ENCODE results near the gene TALDO1.

Gene TALDO1

DNA sequence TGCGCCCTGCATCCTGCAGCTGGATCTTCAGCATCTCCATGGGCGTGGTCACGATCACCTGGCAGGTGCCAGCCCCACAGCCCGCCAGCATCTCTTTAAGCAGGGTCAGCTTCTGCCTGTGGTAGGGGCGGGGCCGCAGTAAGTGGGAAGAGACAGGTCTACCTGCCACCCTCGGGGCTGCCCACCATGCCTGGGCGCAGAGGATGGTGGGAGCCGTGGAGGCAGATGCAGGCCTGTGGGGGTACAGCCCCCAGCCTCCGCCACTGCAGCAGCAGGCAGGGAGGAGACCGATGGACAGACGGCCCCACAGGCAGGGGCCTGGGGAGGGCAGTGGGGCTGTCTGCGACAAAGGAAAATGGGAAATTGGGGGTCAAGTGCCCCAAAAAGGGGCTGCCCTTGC is 45.6 kb downstream of the TALDO1 start:
- no peak for DNase-seq
- Histone ChIP-seq H3K4me2 (ENCODE audit: low read depth, low read length) (no peak overlapping the region), H3K27ac (ENCODE audit: low read length) (no peak overlapping the region), H2AFZ (ENCODE audit: low read length) (no peak overlapping the region), H3F3A (ENCODE audit: insufficient read depth, low read length) (peaks cover 20% of the 10 kb centered on the region), H3K36me3 (replicated peaks; ENCODE audit: insufficient read depth, low read length) (no peaks in the 10 kb centered on the region), H3K4me1 (ENCODE audit: low read length) (0 out of 2 replicates have a peak, but pooled peaks cover 3% of the 10 kb centered on the region), H3K79me2 (ENCODE audit: low read length) (peaks cover 58% of the 10 kb centered on the region), H4K20me1 (ENCODE audit: insufficient read depth, low read length) (no peaks in the 10 kb centered on the region), H3K4me3 (ENCODE audit: low read length) (no peak overlapping the region), H3K9ac (ENCODE audit: low read length) (no peak overlapping the region), H3K9me2 (replicated peaks; ENCODE audit: insufficient read depth, low read length) (no peaks in the 10 kb centered on the region), H3K27me3 (replicated peaks; ENCODE audit: insufficient read depth, low read length) (no peaks in the 10 kb centered on the region), H3K9me3 (replicated peaks; ENCODE audit: insufficient read depth, low read length) (no peaks in the 10 kb centered on the region)
- TF ChIP-seq EZH2phosphoT487 (IDR thresholded peaks at IDR 0.05; ENCODE audit: low read length) (no peak), EZH2 (optimal IDR thresholded peaks at IDR 0.05; ENCODE audit: low read depth, low read length) (no peak)
- TF ChIP-seq, protein P1, sequence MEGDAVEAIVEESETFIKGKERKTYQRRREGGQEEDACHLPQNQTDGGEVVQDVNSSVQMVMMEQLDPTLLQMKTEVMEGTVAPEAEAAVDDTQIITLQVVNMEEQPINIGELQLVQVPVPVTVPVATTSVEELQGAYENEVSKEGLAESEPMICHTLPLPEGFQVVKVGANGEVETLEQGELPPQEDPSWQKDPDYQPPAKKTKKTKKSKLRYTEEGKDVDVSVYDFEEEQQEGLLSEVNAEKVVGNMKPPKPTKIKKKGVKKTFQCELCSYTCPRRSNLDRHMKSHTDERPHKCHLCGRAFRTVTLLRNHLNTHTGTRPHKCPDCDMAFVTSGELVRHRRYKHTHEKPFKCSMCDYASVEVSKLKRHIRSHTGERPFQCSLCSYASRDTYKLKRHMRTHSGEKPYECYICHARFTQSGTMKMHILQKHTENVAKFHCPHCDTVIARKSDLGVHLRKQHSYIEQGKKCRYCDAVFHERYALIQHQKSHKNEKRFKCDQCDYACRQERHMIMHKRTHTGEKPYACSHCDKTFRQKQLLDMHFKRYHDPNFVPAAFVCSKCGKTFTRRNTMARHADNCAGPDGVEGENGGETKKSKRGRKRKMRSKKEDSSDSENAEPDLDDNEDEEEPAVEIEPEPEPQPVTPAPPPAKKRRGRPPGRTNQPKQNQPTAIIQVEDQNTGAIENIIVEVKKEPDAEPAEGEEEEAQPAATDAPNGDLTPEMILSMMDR (IDR thresholded peaks at IDR 0.05; ENCODE audit: low read length): no peak

DNA sequence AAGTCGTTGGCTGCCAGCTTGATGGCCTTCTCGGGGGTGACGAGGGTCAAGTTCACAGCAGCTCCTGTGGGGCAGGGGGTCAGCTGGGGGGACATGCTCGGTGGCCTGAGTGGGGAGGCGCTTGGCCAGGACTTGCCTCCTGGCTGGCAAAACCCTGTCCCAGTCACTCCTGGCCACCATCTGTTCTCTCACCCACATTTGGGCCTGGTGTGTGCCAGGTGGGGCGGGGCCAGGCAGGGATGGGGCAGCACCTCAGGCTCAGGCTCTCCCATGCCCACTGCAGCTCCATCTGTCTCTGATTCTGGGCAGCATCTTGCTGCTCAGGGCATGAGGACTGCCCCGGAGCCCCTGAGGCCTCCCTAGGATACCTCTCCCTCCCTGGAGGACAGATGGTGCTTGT is 46.3 kb downstream of the TALDO1 start:
- Histone ChIP-seq H3K4me3 (ENCODE audit: low read length) (no peak overlapping the region), H3K9ac (ENCODE audit: low read length) (no peak overlapping the region), H3K36me3 (replicated peaks; ENCODE audit: insufficient read depth, low read length) (no peaks in the 10 kb centered on the region), H3K27ac (ENCODE audit: low read length) (no peak overlapping the region), H4K20me1 (ENCODE audit: insufficient read depth, low read length) (no peaks in the 10 kb centered on the region), H2AFZ (ENCODE audit: low read length) (no peak overlapping the region), H3K79me2 (ENCODE audit: low read length) (peaks cover 53% of the 10 kb centered on the region), H3K4me1 (ENCODE audit: low read length) (0 out of 2 replicates have a peak, but pooled peaks cover 3% of the 10 kb centered on the region), H3K4me2 (ENCODE audit: low read depth, low read length) (no peak overlapping the region), H3K9me2 (replicated peaks; ENCODE audit: insufficient read depth, low read length) (no peaks in the 10 kb centered on the region), H3K27me3 (replicated peaks; ENCODE audit: insufficient read depth, low read length) (no peaks in the 10 kb centered on the region), H3K9me3 (replicated peaks; ENCODE audit: insufficient read depth, low read length) (no peaks in the 10 kb centered on the region), H3F3A (ENCODE audit: insufficient read depth, low read length) (peaks cover 23% of the 10 kb centered on the region)
- no peak for TF ChIP-seq EZH2 (optimal IDR thresholded peaks at IDR 0.05; ENCODE audit: low read depth, low read length)
- TF ChIP-seq EZH2phosphoT487 (IDR thresholded peaks at IDR 0.05; ENCODE audit: low read length): no peak
- TF ChIP-seq, protein P1 (IDR thresholded peaks at IDR 0.05; ENCODE audit: low read length): no peak
- no peak for DNase-seq

DNA sequence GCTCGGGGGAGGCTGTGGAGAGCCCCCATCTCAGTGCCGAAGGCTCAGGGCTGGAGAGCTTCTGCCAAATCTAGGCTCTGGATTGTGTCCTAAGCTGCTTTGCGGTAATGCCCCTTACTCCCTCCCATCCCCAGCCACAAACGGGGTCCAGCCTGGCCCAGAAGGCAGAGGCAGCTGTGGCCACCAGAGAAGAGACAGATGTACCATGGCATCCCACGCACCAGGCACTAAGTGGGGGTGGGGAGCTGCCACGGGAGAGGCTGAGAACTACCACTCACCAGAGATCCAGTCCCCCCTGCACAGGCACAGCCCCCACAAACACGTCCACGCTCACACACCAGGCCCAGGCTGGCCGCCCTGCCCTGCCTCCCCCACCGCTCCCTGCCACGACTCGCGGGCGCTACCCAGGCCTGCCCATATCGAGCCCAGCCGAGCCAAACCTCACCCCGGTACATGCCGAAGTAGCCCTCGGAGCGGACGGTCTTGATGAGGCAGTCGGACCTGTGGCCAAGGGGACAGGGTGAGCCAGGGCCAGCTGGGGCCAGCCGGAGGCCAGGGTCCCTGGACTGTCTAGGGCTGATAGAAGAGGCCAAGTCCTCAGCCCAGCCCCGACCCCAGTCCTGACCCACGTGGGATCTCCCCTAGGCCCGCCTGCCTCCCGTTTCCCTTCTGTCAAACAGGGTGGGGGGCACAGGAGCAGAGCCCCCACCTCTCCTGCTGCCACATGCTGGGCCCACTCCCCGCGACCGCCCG is 46.9 kb downstream of the TALDO1 start:
- Histone ChIP-seq H3K9ac (ENCODE audit: low read length) (no peak overlapping the region), H3K4me3 (ENCODE audit: low read length) (no peak overlapping the region)

More for the DNA sequence above, 46.9 kb downstream of the TALDO1 start:
- H2AFZ ChIP-seq (ENCODE audit: low read length): no peak overlapping the region
- no peaks in the 10 kb centered on the region for H3K9me2 ChIP-seq (replicated peaks; ENCODE audit: insufficient read depth, low read length)
- H3K79me2 ChIP-seq (ENCODE audit: low read length): peaks cover 46% of the 10 kb centered on the region
- H3K4me1 ChIP-seq (ENCODE audit: low read length): no peaks in the 10 kb centered on the region
- no peaks in the 10 kb centered on the region for H3K27me3 ChIP-seq (replicated peaks; ENCODE audit: insufficient read depth, low read length)
- H3F3A ChIP-seq (ENCODE audit: insufficient read depth, low read length): peaks cover 27% of the 10 kb centered on the region
- no peaks in the 10 kb centered on the region for H3K9me3 ChIP-seq (replicated peaks; ENCODE audit: insufficient read depth, low read length)
- no peaks in the 10 kb centered on the region for H4K20me1 ChIP-seq (ENCODE audit: insufficient read depth, low read length)
- no peak overlapping the region for H3K4me2 ChIP-seq (ENCODE audit: low read depth, low read length)
- DNase-seq: no peak
- TF ChIP-seq EZH2phosphoT487 (IDR thresholded peaks at IDR 0.05; ENCODE audit: low read length) (no peak), EZH2 (optimal IDR thresholded peaks at IDR 0.05; ENCODE audit: low read depth, low read length) (no peak)
- TF ChIP-seq, protein P1 (IDR thresholded peaks at IDR 0.05; ENCODE audit: low read length): no peak
- no peak overlapping the region for H3K27ac ChIP-seq (ENCODE audit: low read length)
- no peaks in the 10 kb centered on the region for H3K36me3 ChIP-seq (replicated peaks; ENCODE audit: insufficient read depth, low read length)

Data from MM.1S (cell line).